Left hindlimb (tissue), 1 donor: ENCODE results near the gene COL13A1.
A peak's percentile ranks its signal among the peaks of the same experiment; 100 is the strongest.

Experiments used
- DNase-seq: peaks from one replicate; pipeline ENCODE4 v3.0.0-alpha.2; 2018

COL13A1 gene

GRCh38 chr10:69801434-69802315 lies at the start of gene COL13A1:
TSS of gene COL13A1 (plus strand) at chr10:69801906. CDS start at chr10:69802424, 518 bp downstream.
- DNase-seq: peak; percentile 75

GRCh38 chr10:69752479-69752878 lies 49.2 kb upstream of the COL13A1 start:
- no peak for DNase-seq

GRCh38 chr10:69756279-69756678 lies 45.4 kb upstream of the COL13A1 start:
- DNase-seq: no peak

GRCh38 chr10:69757206-69757552 lies 44.5 kb upstream of the COL13A1 start:
- DNase-seq: no peak

GRCh38 chr10:69757553-69758309 lies 44.0 kb upstream of the COL13A1 start:
- peak; percentile 68 for DNase-seq

GRCh38 chr10:69758310-69758728 lies 43.4 kb upstream of the COL13A1 start:
- no peak for DNase-seq

- no peak for DNase-seq
Observed at GRCh38 chr10:69759641-69760040, 42.1 kb upstream of the COL13A1 start.

- DNase-seq: no peak
Observed at GRCh38 chr10:69760072-69760471, 41.6 kb upstream of the COL13A1 start.

GRCh38 chr10:69761320-69761719 lies 40.4 kb upstream of the COL13A1 start:
- no peak for DNase-seq

- DNase-seq: peak; percentile 83
Observed at GRCh38 chr10:69766161-69766910, 35.4 kb upstream of the COL13A1 start.

- DNase-seq: no peak
Observed at GRCh38 chr10:69767793-69768192, 33.9 kb upstream of the COL13A1 start.

- no peak for DNase-seq
Observed at GRCh38 chr10:69768386-69768785, 33.3 kb upstream of the COL13A1 start.

GRCh38 chr10:69769395-69769992 lies 32.2 kb upstream of the COL13A1 start:
- no peak for DNase-seq

GRCh38 chr10:69772933-69773704 lies 28.6 kb upstream of the COL13A1 start:
- no peak for DNase-seq

GRCh38 chr10:69774596-69774995 lies 27.1 kb upstream of the COL13A1 start:
- no peak for DNase-seq

- no peak for DNase-seq
Observed at GRCh38 chr10:69780077-69780476, 21.6 kb upstream of the COL13A1 start.

GRCh38 chr10:69781576-69781975 lies 20.1 kb upstream of the COL13A1 start:
- DNase-seq: no peak

- DNase-seq: no peak
Observed at GRCh38 chr10:69783515-69783914, 18.2 kb upstream of the COL13A1 start.

- DNase-seq: no peak
Observed at GRCh38 chr10:69786791-69787190, 14.9 kb upstream of the COL13A1 start.

GRCh38 chr10:69787681-69788080 lies 14.0 kb upstream of the COL13A1 start:
- DNase-seq: no peak

GRCh38 chr10:69789164-69789576 lies 12.5 kb upstream of the COL13A1 start:
- no peak for DNase-seq

GRCh38 chr10:69791812-69792211 lies 9.9 kb upstream of the COL13A1 start:
- DNase-seq: no peak
